Uterus (tissue), 4 donors: ENCODE measurements around the gene PRAMEF13. TPM values are rescaled to one million over a fixed set of nuclear protein-coding genes. Genes with fewer than 3 reads are reported as not detected.

Experiments used
- total RNA-seq, 4 donors: library from RNA; depleted of rRNA in 3 of 4; stranded (reverse); fragments of >200 nt in 3 of 4; gene quantifications; one replicate each; pipeline versions ENCODE4 v1.1.0 to v1.2.4, GENCODE V29; 2014 to 2023
- donor health status: DM: yes; HTN: yes; CAD: no.

PRAMEF13 gene
- total RNA-seq, 4 donors from 2014 or later: not detected

Other genes with a start within 250 kb of the PRAMEF13 start
- gene PRAMEF27, start 144.8 kb downstream of the PRAMEF13 start, total RNA-seq: not detected
- not detected for gene HNRNPCL3, start 140.6 kb downstream of the PRAMEF13 start, total RNA-seq
- gene PRAMEF25, start 130.6 kb downstream of the PRAMEF13 start, total RNA-seq: not detected
- gene HNRNPCL2, start 84.6 kb downstream of the PRAMEF13 start, total RNA-seq: not detected
- not detected for gene PRAMEF26, start 45.4 kb downstream of the PRAMEF13 start, total RNA-seq
- gene HNRNPCL4, start 35.8 kb downstream of the PRAMEF13 start, total RNA-seq: not detected
- not detected for gene PRAMEF9, start 29.6 kb downstream of the PRAMEF13 start, total RNA-seq
- gene PRAMEF18, start 24.7 kb upstream of the PRAMEF13 start, total RNA-seq: not detected
- gene PRAMEF5, start 52.8 kb upstream of the PRAMEF13 start, total RNA-seq: not detected
- not detected for gene PRAMEF8, start 83.7 kb upstream of the PRAMEF13 start, total RNA-seq
- gene PRAMEF33, start 102.1 kb upstream of the PRAMEF13 start, total RNA-seq: not detected
- gene PRAMEF15, start 114.2 kb upstream of the PRAMEF13 start, total RNA-seq: not detected
- not detected for gene PRAMEF14, start 145.7 kb upstream of the PRAMEF13 start, total RNA-seq
- not detected for gene PRAMEF19, start 170.5 kb upstream of the PRAMEF13 start, total RNA-seq
- not detected for gene PRAMEF17, start 188.2 kb upstream of the PRAMEF13 start, total RNA-seq
- gene PRAMEF20, start 209.0 kb upstream of the PRAMEF13 start, total RNA-seq: not detected